Omental fat pad (tissue), 4 donors: ENCODE measurements around the gene TTLL13. TPM values are rescaled to one million over a fixed set of nuclear protein-coding genes. Genes with fewer than 3 reads are reported as not detected.
"Not testable (repeated sequence)": the region's sequence is repeated elsewhere in the genome, so short reads cannot be mapped to it uniquely, and the experiment has no call there.

ENCODE experiments used
- ATAC-seq: fragments of 150-250 bp; one replicate; pipeline ENCODE4 v1.9.1; 2016; ENCODE audit warnings: mild to moderate bottlenecking, moderate library complexity; ENCODE audit not compliant: low FRiP score
- DNase-seq: peaks from one replicate; pipeline ENCODE4 v3.0.0-alpha.2; 2019; ENCODE audit warnings: low spot score
- CTCF ChIP-seq, 3 donors: fragments of 450-650 bp; IDR thresholded peaks; one replicate each; pipeline ENCODE4 v1.5.1; 2016 to 2017; ENCODE audit warnings: antibody characterized with exemption in 3 of 3, mild to moderate bottlenecking in 3 of 3, moderate library complexity in 2 of 3
- total RNA-seq, 4 donors: library from RNA; depleted of rRNA; stranded (reverse); fragments of >200 nt; gene quantifications; one replicate each; pipeline ENCODE4 v1.1.0, GENCODE V29; 2016

TTLL13 gene
- total RNA-seq, 4 donors from 2014 or later: not detected

DNA sequence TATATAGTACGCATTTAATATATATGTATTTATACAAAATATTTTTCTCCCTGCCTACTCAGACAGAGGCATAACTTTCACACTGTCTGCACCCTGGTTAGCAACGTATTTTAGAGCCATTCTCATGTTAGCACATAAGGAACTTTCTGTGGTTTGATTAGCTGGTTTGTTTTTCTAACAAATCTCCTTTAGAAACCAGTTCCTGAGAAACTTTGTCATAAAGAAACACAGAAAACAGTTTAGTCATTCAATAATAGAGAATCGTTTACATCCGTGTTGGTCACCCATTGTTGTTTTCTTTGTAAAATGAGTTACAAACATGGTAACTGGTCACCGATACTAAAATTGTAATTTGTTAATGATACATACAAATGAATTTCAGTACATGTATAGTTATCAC is 10.2 kb downstream of the TTLL13 start:
- DNase-seq (no peak), ATAC-seq (no peak)
- TF ChIP-seq CTCF (IDR thresholded peaks at IDR 0.05): no peak

GRCh38 chr15:90260731-90261130 is 11.4 kb downstream of the TTLL13 start:
- ATAC-seq, DNase-seq: not testable (repeated sequence)

DNA sequence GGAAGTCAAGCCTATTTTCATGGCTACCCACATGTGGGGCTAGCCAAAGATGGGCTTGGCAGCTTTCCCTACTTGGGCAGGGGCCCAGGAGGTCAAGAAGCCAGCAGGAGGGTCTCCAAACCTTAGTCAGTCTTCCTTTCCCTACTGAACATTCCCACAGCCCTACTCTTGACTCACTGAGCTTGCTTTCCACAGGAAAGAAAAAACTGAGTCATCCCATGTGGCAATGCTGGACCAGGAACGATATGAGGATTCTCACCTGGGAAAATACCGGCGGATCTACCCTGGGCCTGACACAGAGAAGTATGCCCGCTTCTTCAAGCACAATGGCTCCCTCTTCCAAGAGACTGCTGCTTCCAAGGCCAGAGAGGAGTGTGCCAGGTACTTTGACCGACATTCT is 12.5 kb downstream of the TTLL13 start:
- TF ChIP-seq CTCF (IDR thresholded peaks at IDR 0.05): no peak
- DNase-seq: no peak

GRCh38 chr15:90262426-90262825 is 13.1 kb downstream of the TTLL13 start:
- DNase-seq: no peak
- TF ChIP-seq CTCF (IDR thresholded peaks at IDR 0.05): no peak

More for the DNA sequence above, 12.5 kb downstream of the TTLL13 start:
- peak; percentile 16 for ATAC-seq

GRCh38 chr15:90264671-90265070 is 15.3 kb downstream of the TTLL13 start:
- TF ChIP-seq CTCF (IDR thresholded peaks at IDR 0.05): no peak
- ATAC-seq (no peak), DNase-seq (no peak)

More at GRCh38 chr15:90262426-90262825, 13.1 kb downstream of the TTLL13 start:
- no peak for ATAC-seq

DNA sequence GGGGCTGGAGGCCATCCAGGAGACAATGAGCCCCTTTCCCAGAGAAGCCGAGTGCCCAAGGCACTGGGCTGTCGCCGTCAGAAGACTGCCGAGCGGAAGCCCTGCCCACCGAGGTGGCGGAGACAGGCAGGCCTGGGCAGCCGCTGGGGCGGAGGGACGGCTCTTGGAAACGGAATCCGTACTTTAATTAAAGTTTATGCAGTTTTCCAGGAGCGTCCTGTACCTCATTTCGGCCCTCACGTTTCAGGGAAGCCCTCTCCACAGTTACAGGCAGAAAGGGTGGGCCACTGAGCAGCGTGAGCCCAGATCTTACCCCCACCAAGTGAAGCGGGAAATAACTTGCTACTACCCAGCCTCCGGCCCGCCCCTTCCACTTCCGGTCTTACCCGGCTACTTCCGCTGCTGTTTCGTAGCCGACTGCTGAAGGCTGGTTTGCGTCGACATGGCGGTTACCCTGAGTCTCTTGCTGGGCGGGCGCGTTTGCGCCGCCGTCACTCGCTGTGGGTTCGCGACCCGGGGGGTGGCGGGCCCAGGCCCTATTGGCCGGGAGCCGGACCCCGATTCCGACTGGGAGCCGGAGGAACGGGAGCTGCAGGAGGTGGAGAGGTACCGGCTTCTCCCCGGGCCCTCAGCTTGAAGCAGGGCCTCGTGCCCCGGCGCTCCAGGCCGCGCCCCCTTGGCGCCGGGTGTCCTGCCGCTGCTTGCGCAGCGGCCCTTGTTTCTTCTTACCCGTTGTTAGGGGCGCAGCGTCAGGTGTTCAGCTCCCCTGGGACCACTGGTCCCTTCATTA is 16.1 kb downstream of the TTLL13 start, which contains the start of gene NGRN:
TSS of gene NGRN (plus strand) at position 402 of the 790 bp plus-strand sequence. CDS start at position 443, 41 bp downstream.
- TF ChIP-seq CTCF (IDR thresholded peaks at IDR 0.05): no peak
- ATAC-seq: peak; percentile 90
- peak; percentile 70 for DNase-seq

GRCh38 chr15:90266061-90266431 is 16.7 kb downstream of the TTLL13 start:
- peak; percentile 16 for ATAC-seq
- no peak for TF ChIP-seq CTCF (IDR thresholded peaks at IDR 0.05)
- no peak for DNase-seq
